Measurements from ENCODE around the gene SLC24A3.
"Not testable (repeated sequence)": the region's sequence is repeated elsewhere in the genome, so short reads cannot be mapped to it uniquely, and the experiment has no call there.

The SLC24A3 gene

GRCh38 chr20:19748681-19749080 is 536.2 kb downstream of the SLC24A3 start:
- H3K36me3 Mint-ChIP-seq (ENCODE audit: low read depth), result no peaks in the 10 kb centered on the region
- H3K27me3 Mint-ChIP-seq (ENCODE audit: low read depth), result no peaks in the 10 kb centered on the region
- H3K4me1 Mint-ChIP-seq (ENCODE audit: low read depth), result no peaks in the 10 kb centered on the region
- H3K4me3 Mint-ChIP-seq, result no peak overlapping the region
- peaks cover 3% of the 10 kb centered on the region for H3K9me3 Mint-ChIP-seq
- DNase-seq (ENCODE audit: low spot score), result no peak
- H3K27ac Mint-ChIP-seq, result no peak overlapping the region

- H3K27ac Mint-ChIP-seq, result no peak overlapping the region
- peaks cover 3% of the 10 kb centered on the region for H3K9me3 Mint-ChIP-seq
- H3K27me3 Mint-ChIP-seq (ENCODE audit: low read depth), result no peaks in the 10 kb centered on the region
- H3K4me1 Mint-ChIP-seq (ENCODE audit: low read depth), result no peaks in the 10 kb centered on the region
- DNase-seq (ENCODE audit: low spot score), result no peak
- no peaks in the 10 kb centered on the region for H3K36me3 Mint-ChIP-seq (ENCODE audit: low read depth)
- H3K4me3 Mint-ChIP-seq, result no peak overlapping the region
These were observed 537.2 kb downstream of the SLC24A3 start for GRCh38 chr20:19749618-19750071.

- H3K4me3 Mint-ChIP-seq, result no peak overlapping the region
- H3K27ac Mint-ChIP-seq, result no peak overlapping the region
- peaks cover 2% of the 10 kb centered on the region for H3K27me3 Mint-ChIP-seq (ENCODE audit: low read depth)
- peaks cover 3% of the 10 kb centered on the region for H3K9me3 Mint-ChIP-seq
- H3K4me1 Mint-ChIP-seq (ENCODE audit: low read depth), result no peaks in the 10 kb centered on the region
- no peak for DNase-seq (ENCODE audit: low spot score)
- H3K36me3 Mint-ChIP-seq (ENCODE audit: low read depth), result no peaks in the 10 kb centered on the region
These were observed 537.7 kb downstream of the SLC24A3 start for GRCh38 chr20:19750101-19750606.

GRCh38 chr20:19750907-19751636 is 538.6 kb downstream of the SLC24A3 start:
- Mint-ChIP-seq H3K4me1 (ENCODE audit: low read depth) (no peaks in the 10 kb centered on the region), H3K4me3 (no peak overlapping the region), H3K36me3 (ENCODE audit: low read depth) (no peaks in the 10 kb centered on the region), H3K27ac (no peak overlapping the region), H3K27me3 (ENCODE audit: low read depth) (peaks cover 5% of the 10 kb centered on the region), H3K9me3 (peaks cover 2% of the 10 kb centered on the region)
- no peak for DNase-seq (ENCODE audit: low spot score)

GRCh38 chr20:19754201-19754600 is 541.8 kb downstream of the SLC24A3 start:
- H3K9me3 Mint-ChIP-seq; H3K4me1 Mint-ChIP-seq (ENCODE audit: low read depth); DNase-seq (ENCODE audit: low spot score); H3K27ac Mint-ChIP-seq; H3K36me3 Mint-ChIP-seq (ENCODE audit: low read depth); H3K4me3 Mint-ChIP-seq: not testable (repeated sequence)
- peaks cover 31% of the 10 kb centered on the region for H3K27me3 Mint-ChIP-seq (ENCODE audit: low read depth)

- no peak overlapping the region for H3K27ac Mint-ChIP-seq
- H3K27me3 Mint-ChIP-seq (ENCODE audit: low read depth), result peaks cover 46% of the 10 kb centered on the region
- no peak overlapping the region for H3K4me3 Mint-ChIP-seq
- H3K9me3 Mint-ChIP-seq, result no peaks in the 10 kb centered on the region
- H3K36me3 Mint-ChIP-seq (ENCODE audit: low read depth), result no peaks in the 10 kb centered on the region
- DNase-seq (ENCODE audit: low spot score), result no peak
- no peaks in the 10 kb centered on the region for H3K4me1 Mint-ChIP-seq (ENCODE audit: low read depth)
These were observed 544.5 kb downstream of the SLC24A3 start for GRCh38 chr20:19756761-19757486.

GRCh38 chr20:19757487-19758132 is 545.2 kb downstream of the SLC24A3 start:
- Mint-ChIP-seq H3K4me1 (ENCODE audit: low read depth) (no peaks in the 10 kb centered on the region), H3K4me3 (no peak overlapping the region), H3K27me3 (ENCODE audit: low read depth) (peaks cover 46% of the 10 kb centered on the region), H3K27ac (no peak overlapping the region), H3K36me3 (ENCODE audit: low read depth) (no peaks in the 10 kb centered on the region), H3K9me3 (no peaks in the 10 kb centered on the region)
- DNase-seq (ENCODE audit: low spot score), result no peak

- Mint-ChIP-seq H3K27ac (no peak within 1 kb of the TSS), H3K9me3 (no peaks in the 10 kb centered on the region), H3K27me3 (ENCODE audit: low read depth) (peaks cover 46% of the 10 kb centered on the region), H3K4me3 (no peak within 1 kb of the TSS), H3K36me3 (ENCODE audit: low read depth) (no peaks in the 10 kb centered on the region), H3K4me1 (ENCODE audit: low read depth) (no peaks in the 10 kb centered on the region)
- no peak for DNase-seq (ENCODE audit: low spot score)
These were observed 545.7 kb downstream of the SLC24A3 start, which contains the start of gene RIN2 for GRCh38 chr20:19758133-19758500. TSS of gene RIN2 (plus strand) at chr20:19758258. CDS start at chr20:19889602, 131,344 bp downstream.

GRCh38 chr20:19758501-19759331 is 546.3 kb downstream of the SLC24A3 start:
- Mint-ChIP-seq H3K36me3 (ENCODE audit: low read depth) (no peaks in the 10 kb centered on the region), H3K27ac (no peak overlapping the region), H3K4me1 (ENCODE audit: low read depth) (no peaks in the 10 kb centered on the region), H3K9me3 (no peaks in the 10 kb centered on the region), H3K27me3 (ENCODE audit: low read depth) (peaks cover 46% of the 10 kb centered on the region), H3K4me3 (no peak overlapping the region)
- DNase-seq (ENCODE audit: low spot score), result no peak

- DNase-seq (ENCODE audit: low spot score), result no peak
- peaks cover 44% of the 10 kb centered on the region for H3K27me3 Mint-ChIP-seq (ENCODE audit: low read depth)
- H3K9me3 Mint-ChIP-seq, result no peaks in the 10 kb centered on the region
- H3K4me3 Mint-ChIP-seq, result no peak overlapping the region
- no peaks in the 10 kb centered on the region for H3K4me1 Mint-ChIP-seq (ENCODE audit: low read depth)
- H3K36me3 Mint-ChIP-seq (ENCODE audit: low read depth), result no peaks in the 10 kb centered on the region
- no peak overlapping the region for H3K27ac Mint-ChIP-seq
These were observed 547.9 kb downstream of the SLC24A3 start for GRCh38 chr20:19760371-19760721.

- H3K4me1 Mint-ChIP-seq (ENCODE audit: low read depth), result no peaks in the 10 kb centered on the region
- peaks cover 38% of the 10 kb centered on the region for H3K27me3 Mint-ChIP-seq (ENCODE audit: low read depth)
- H3K27ac Mint-ChIP-seq, result no peak overlapping the region
- H3K36me3 Mint-ChIP-seq (ENCODE audit: low read depth), result no peaks in the 10 kb centered on the region
- no peak for DNase-seq (ENCODE audit: low spot score)
- H3K9me3 Mint-ChIP-seq, result no peaks in the 10 kb centered on the region
- no peak overlapping the region for H3K4me3 Mint-ChIP-seq
These were observed 548.9 kb downstream of the SLC24A3 start for GRCh38 chr20:19761326-19761725.

GRCh38 chr20:19761841-19762240 is 549.4 kb downstream of the SLC24A3 start:
- DNase-seq (ENCODE audit: low spot score), result no peak
- H3K9me3 Mint-ChIP-seq, result no peaks in the 10 kb centered on the region
- H3K27me3 Mint-ChIP-seq (ENCODE audit: low read depth), result peaks cover 33% of the 10 kb centered on the region
- no peaks in the 10 kb centered on the region for H3K4me1 Mint-ChIP-seq (ENCODE audit: low read depth)
- no peak overlapping the region for H3K27ac Mint-ChIP-seq
- no peaks in the 10 kb centered on the region for H3K36me3 Mint-ChIP-seq (ENCODE audit: low read depth)
- no peak overlapping the region for H3K4me3 Mint-ChIP-seq

- Mint-ChIP-seq H3K36me3 (ENCODE audit: low read depth) (no peaks in the 10 kb centered on the region), H3K27ac (no peak overlapping the region), H3K9me3 (no peaks in the 10 kb centered on the region), H3K27me3 (ENCODE audit: low read depth) (peaks cover 15% of the 10 kb centered on the region), H3K4me3 (no peak overlapping the region), H3K4me1 (ENCODE audit: low read depth) (no peaks in the 10 kb centered on the region)
- no peak for DNase-seq (ENCODE audit: low spot score)
These were observed 551.8 kb downstream of the SLC24A3 start for GRCh38 chr20:19764207-19764606.
